ENCODE data around the gene TUB.

The TUB gene, protein sequence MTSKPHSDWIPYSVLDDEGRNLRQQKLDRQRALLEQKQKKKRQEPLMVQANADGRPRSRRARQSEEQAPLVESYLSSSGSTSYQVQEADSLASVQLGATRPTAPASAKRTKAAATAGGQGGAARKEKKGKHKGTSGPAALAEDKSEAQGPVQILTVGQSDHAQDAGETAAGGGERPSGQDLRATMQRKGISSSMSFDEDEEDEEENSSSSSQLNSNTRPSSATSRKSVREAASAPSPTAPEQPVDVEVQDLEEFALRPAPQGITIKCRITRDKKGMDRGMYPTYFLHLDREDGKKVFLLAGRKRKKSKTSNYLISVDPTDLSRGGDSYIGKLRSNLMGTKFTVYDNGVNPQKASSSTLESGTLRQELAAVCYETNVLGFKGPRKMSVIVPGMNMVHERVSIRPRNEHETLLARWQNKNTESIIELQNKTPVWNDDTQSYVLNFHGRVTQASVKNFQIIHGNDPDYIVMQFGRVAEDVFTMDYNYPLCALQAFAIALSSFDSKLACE

DNA sequence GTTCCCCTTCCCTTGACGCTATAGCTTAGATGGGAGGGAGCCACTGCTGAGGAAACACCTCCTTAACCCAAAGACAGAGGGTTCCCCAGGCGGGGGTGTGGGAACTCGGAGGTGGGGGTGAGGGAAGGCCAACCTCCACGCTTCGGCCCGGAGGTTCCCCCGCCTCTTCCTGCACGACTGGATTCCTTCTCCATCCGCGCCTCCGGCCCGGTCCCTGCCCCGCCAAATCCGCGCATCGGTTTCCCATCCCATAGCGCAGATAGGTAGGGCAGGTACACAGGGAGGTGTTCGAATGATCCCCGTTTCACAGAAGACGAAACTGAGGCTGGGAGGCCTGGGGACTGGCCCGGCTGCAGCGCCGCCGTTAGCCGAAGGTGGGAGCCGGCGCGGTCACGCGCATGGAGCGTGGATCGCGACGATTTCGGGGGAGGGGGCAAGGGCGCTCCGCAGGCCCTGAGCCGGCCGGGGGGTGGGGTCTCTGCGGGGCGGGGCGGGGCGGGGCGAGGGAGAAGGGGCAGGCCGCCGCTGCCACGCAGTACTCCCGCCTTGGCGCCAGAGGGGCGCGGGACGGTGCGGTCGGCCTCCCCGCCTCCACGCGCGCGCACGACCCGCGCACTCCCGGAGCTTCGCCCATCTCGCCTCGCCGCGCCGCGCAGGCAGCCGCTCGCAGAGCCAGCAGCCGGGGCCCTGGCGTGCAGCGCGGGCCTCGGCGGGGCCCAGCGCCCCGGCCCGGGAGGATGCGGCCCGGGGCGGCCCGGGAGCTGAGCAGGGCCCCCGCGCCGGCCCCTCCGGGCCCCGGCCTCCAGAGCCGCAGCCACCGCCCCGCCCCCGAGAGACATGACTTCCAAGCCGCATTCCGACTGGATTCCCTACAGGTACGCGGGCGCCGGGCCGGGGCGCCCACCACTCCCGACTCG lies at the start of gene TUB:
TSS of gene TUB (plus strand) at position 538 of the 917 bp plus-strand sequence. CDS start at position 838, 300 bp downstream.
- DNase-seq (ENCODE audit: low read depth) = no peak
- no peak within 1 kb of the TSS for H3K4me3 ChIP-seq (ENCODE audit: low read depth, low read length)
- TF ChIP-seq, protein P1, sequence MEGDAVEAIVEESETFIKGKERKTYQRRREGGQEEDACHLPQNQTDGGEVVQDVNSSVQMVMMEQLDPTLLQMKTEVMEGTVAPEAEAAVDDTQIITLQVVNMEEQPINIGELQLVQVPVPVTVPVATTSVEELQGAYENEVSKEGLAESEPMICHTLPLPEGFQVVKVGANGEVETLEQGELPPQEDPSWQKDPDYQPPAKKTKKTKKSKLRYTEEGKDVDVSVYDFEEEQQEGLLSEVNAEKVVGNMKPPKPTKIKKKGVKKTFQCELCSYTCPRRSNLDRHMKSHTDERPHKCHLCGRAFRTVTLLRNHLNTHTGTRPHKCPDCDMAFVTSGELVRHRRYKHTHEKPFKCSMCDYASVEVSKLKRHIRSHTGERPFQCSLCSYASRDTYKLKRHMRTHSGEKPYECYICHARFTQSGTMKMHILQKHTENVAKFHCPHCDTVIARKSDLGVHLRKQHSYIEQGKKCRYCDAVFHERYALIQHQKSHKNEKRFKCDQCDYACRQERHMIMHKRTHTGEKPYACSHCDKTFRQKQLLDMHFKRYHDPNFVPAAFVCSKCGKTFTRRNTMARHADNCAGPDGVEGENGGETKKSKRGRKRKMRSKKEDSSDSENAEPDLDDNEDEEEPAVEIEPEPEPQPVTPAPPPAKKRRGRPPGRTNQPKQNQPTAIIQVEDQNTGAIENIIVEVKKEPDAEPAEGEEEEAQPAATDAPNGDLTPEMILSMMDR (IDR thresholded peaks at IDR 0.05; ENCODE audit: low read depth, low read length) = no peak
- no peak for TF ChIP-seq POLR2A (IDR thresholded peaks at IDR 0.05; ENCODE audit: extremely low read depth, insufficient read length)
- TF ChIP-seq, protein P2, sequence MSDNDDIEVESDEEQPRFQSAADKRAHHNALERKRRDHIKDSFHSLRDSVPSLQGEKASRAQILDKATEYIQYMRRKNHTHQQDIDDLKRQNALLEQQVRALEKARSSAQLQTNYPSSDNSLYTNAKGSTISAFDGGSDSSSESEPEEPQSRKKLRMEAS (IDR thresholded peaks at IDR 0.05; ENCODE audit: low read depth, low read length) = no peak
- no peak for TF ChIP-seq MYC (IDR thresholded peaks at IDR 0.05; ENCODE audit: low read depth, low read length)

DNA sequence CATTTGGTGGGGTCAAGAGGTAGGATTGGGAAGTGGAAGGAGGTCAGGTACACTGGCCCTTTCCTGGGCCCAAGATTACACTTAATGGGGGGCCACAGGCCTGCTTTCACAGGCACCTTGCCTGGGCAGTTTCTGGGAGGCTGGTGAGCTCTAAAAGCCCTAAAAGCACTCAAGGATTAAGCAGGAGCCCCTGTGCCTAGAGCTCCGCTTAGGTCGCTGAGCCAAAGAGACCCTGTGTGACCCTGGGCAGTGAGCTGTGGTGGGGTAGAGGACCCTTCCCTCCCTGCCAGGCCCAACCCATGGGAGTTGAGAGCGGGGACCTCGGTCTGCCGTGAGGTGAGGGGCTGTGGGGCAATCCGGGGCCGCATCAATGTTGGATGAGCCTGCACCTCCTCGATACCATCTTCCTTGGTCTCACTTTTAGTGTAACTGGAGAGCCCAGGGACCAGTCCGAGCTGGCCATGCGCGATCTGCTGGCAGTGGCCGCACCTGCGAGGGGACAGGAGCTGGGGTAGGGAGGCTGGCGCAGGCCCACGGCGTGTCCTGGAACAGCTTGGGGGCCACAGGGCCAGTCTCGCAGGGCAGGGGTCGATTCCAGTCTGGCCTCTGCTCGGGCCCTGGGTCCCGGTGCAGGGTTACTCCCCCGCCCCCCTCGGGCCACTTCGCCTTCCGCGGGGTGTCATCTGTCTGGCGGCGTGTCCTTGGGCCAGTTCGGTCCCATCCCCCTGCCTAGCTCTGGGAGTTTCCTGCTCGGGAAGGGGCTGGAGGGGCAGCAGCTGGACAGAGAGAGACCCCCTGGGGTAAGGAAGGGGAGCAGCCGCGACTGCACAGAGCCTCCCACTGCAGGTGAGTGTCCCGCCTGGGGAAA lies 49.5 kb upstream of the TUB start:
- no peak for DNase-seq (ENCODE audit: low read depth)
- TF ChIP-seq MYC (IDR thresholded peaks at IDR 0.05; ENCODE audit: low read depth, low read length) = no peak
- TF ChIP-seq, protein P1 (IDR thresholded peaks at IDR 0.05; ENCODE audit: low read depth, low read length) = no peak
- TF ChIP-seq, protein P2 (IDR thresholded peaks at IDR 0.05; ENCODE audit: low read depth, low read length) = no peak
- no peak for TF ChIP-seq POLR2A (IDR thresholded peaks at IDR 0.05; ENCODE audit: extremely low read depth, insufficient read length)
- no peak overlapping the region for H3K4me3 ChIP-seq (ENCODE audit: low read depth, low read length)

DNA sequence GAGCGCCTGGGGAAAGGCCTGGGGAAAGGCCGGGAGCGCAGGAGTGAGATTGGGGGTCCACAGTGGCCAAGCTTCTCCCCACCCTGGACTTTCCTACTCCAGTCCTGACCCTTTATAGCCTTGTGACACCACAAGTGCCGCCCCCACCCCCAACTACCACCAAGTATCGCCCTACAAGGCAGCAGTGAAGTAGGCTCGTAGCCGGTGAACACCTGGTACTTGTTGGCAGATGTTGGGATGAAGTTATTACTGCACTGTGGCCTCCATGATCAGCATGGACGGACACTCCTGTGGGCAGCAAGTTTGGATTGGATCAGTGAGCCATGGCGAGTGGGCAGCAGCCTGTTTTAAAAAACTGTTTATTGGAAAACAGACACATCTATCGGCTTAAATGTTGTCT lies 48.9 kb upstream of the TUB start:
- no peak overlapping the region for H3K4me3 ChIP-seq (ENCODE audit: low read depth, low read length)
- DNase-seq (ENCODE audit: low read depth) = no peak
- TF ChIP-seq, protein P2 (IDR thresholded peaks at IDR 0.05; ENCODE audit: low read depth, low read length) = no peak

DNA sequence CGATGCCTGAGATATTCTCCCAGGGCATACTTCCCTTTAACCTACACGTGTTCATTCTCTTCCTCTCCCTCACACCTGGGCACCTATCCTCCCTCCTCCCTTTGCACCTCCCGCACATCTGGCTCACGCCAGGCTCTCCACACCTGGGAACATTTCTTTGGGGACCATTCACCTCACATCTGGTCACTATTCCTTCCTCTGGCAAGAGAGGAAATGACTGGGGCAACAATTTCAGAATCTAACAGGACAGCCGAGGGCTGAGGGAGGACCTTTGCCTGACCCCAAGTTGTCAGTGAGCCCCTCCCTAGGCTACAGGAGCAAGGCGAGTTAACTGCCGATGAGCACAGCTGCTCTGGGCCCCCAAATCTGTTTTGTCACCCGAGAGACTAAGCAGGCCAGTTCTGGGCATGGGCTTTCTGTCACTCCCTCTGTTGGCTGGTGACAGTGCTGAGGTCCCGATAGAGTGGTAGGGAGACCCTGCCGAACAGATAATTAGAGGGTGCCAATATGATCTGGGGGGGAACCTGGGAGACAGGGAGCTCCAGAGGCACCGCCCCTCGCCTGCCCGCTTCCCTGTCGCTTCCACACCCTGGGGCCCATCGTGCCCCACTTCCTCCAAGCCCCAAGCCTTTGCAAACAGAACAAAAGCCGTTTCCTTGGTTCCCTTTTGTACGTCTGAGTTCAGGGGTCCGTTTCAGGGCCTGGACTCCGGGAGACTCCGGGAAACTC lies 48.3 kb upstream of the TUB start:
- TF ChIP-seq POLR2A (IDR thresholded peaks at IDR 0.05; ENCODE audit: extremely low read depth, insufficient read length) (no peak), MYC (IDR thresholded peaks at IDR 0.05; ENCODE audit: low read depth, low read length) (no peak)
- TF ChIP-seq, protein P1 (IDR thresholded peaks at IDR 0.05; ENCODE audit: low read depth, low read length) = no peak
- TF ChIP-seq, protein P2 (IDR thresholded peaks at IDR 0.05; ENCODE audit: low read depth, low read length) = no peak
- no peak overlapping the region for H3K4me3 ChIP-seq (ENCODE audit: low read depth, low read length)
- no peak for DNase-seq (ENCODE audit: low read depth)

DNA sequence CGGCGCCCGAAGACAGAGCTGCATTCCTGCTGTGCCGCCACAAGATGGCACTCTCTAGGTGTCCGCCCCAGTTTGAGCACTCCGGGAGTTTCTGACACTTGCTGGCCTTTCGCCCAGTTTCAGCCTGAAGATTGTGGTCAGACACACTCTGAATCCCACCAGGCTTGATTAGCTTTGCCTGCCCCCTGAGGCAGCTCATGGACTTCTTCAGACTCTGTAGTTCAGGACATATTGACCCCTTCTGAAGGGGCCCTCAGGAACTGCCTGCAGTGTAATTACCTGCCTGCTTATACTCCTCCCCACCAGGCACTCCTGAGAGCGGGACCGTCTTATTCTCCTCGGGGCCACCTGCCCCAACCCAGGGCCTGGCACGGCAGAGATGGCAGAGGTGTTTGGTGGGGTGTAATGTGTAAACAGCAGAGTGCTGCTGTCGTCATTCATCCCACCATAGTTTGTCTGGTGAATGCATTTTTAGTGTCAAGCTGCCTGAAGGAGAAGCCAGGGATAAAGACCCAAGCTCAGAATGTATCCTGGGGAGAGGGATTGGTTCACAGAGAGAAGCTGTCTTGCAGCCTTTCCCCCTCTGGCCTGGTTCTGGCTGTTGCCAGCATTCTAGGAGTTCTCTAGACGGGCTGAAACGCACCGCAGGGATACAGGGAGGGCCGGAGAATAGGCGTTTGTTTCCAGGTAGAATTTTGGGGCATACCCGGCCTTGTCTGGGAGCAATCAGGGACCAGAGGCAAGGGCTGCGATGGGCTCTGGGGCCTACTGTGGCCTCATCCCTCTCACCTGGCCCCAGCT lies 47.5 kb upstream of the TUB start:
- H3K4me3 ChIP-seq (ENCODE audit: low read depth, low read length) = no peak overlapping the region
- DNase-seq (ENCODE audit: low read depth) = peak; percentile 58
- TF ChIP-seq POLR2A (IDR thresholded peaks at IDR 0.05; ENCODE audit: extremely low read depth, insufficient read length) (no peak), MYC (IDR thresholded peaks at IDR 0.05; ENCODE audit: low read depth, low read length) (no peak)
- TF ChIP-seq, protein P1 (IDR thresholded peaks at IDR 0.05; ENCODE audit: low read depth, low read length) = peak; percentile 70
- TF ChIP-seq, protein P2 (IDR thresholded peaks at IDR 0.05; ENCODE audit: low read depth, low read length) = no peak
